Kidney epithelial cell (primary cell): ENCODE results near the gene C1QTNF12. TPM values are rescaled to one million over a fixed set of nuclear protein-coding genes. Genes with fewer than 3 reads are reported as not detected.

Experiments
- DNase-seq: peaks from one replicate; pipeline ENCODE4 v3.0.0-alpha.2; 2010; ENCODE audit warnings: low read depth
- H3K27me3 ChIP-seq: 2 replicates; pipeline ENCODE4 v1.6.0; 2011; ENCODE audit warnings: low read length; ENCODE audit not compliant: control insufficient read depth, insufficient read depth
- H3K36me3 ChIP-seq: 2 replicates; pipeline ENCODE4 v1.5.1; 2011; ENCODE audit warnings: low read length; ENCODE audit not compliant: control insufficient read depth, insufficient read depth
- H3K4me3 ChIP-seq: 2 replicates; pipeline ENCODE4 v1.5.1; 2011; ENCODE audit warnings: low read depth, mild to moderate bottlenecking, control low read depth, low read length
- total RNA-seq: library from RNA; depleted of rRNA; stranded (reverse); fragments of >200 nt; gene quantifications from 2 replicates; pipeline ENCODE4 v1.2.3, GENCODE V29; 2015
- TF ChIP-seq, protein P1 (sequence below): IDR thresholded peaks from 2 replicates; pipeline ENCODE4 v1.5.1; 2011; ENCODE audit warnings: mild to moderate bottlenecking, moderate library complexity, low read length, control low read depth, inconsistent platforms; ENCODE audit not compliant: insufficient read depth, poor library complexity, severe bottlenecking

The C1QTNF12 gene
- total RNA-seq, 1 donor from 2014 or later, result 0.88 TPM

- peaks cover 9% of the 10 kb centered on the region for H3K27me3 ChIP-seq
- no peak overlapping the region for H3K4me3 ChIP-seq
- H3K36me3 ChIP-seq, result no peaks in the 10 kb centered on the region
- no peak for DNase-seq
- TF ChIP-seq, protein P1, sequence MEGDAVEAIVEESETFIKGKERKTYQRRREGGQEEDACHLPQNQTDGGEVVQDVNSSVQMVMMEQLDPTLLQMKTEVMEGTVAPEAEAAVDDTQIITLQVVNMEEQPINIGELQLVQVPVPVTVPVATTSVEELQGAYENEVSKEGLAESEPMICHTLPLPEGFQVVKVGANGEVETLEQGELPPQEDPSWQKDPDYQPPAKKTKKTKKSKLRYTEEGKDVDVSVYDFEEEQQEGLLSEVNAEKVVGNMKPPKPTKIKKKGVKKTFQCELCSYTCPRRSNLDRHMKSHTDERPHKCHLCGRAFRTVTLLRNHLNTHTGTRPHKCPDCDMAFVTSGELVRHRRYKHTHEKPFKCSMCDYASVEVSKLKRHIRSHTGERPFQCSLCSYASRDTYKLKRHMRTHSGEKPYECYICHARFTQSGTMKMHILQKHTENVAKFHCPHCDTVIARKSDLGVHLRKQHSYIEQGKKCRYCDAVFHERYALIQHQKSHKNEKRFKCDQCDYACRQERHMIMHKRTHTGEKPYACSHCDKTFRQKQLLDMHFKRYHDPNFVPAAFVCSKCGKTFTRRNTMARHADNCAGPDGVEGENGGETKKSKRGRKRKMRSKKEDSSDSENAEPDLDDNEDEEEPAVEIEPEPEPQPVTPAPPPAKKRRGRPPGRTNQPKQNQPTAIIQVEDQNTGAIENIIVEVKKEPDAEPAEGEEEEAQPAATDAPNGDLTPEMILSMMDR, result no peak
Measured at GRCh38 chr1:1199961-1200875, 46.3 kb downstream of the C1QTNF12 start.

- no peaks in the 10 kb centered on the region for H3K36me3 ChIP-seq
- peaks cover 9% of the 10 kb centered on the region for H3K27me3 ChIP-seq
- DNase-seq, result no peak
- H3K4me3 ChIP-seq, result no peak overlapping the region
- TF ChIP-seq, protein P1, result no peak
Measured at GRCh38 chr1:1199141-1199960, 47.2 kb downstream of the C1QTNF12 start.

DNA sequence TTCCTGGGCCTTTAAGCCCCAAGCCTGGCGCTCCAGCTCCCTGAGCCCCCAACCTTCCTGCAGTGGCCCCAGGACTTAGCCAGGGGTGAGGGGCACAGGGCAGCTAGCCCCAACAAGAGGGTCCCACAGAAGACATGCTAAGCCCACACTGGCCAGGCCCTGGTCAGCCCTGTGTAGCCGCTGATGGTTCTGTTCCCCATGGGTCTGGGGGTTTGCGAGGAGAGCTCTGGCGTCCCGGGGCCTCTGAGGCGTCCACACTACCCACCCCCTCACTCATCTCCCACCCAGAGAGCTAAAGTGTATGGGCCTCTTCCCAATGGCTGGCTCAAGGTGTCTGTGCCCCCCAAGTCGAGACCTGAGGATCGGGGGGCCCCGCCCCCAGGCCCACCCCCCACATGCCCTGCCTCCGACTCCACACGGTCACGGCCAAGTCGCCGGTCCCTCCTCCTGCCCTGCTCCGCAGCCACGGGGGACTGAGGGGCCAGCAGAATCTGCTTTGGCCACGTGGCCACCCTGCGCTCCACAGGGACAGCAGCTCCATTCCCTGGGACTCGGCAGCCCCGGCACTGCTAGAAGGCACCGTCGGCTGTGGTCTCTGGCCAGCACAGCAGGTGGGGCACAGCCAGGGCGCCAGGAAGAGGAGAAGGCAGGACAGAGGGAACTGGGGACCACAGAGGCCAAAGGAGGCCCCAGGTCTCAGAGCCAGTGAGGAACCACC lies 47.9 kb downstream of the C1QTNF12 start:
- DNase-seq, result no peak
- peaks cover 4% of the 10 kb centered on the region for H3K27me3 ChIP-seq
- TF ChIP-seq, protein P1, result no peak
- H3K36me3 ChIP-seq, result no peaks in the 10 kb centered on the region
- H3K4me3 ChIP-seq, result no peak overlapping the region

- DNase-seq, result no peak
- TF ChIP-seq, protein P1, result no peak
- Histone ChIP-seq H3K4me3 (no peak overlapping the region), H3K27me3 (peaks cover 3% of the 10 kb centered on the region), H3K36me3 (no peaks in the 10 kb centered on the region)
Measured at GRCh38 chr1:1197551-1198422, 48.7 kb downstream of the C1QTNF12 start.

- DNase-seq, result no peak
- TF ChIP-seq, protein P1, result no peak
- no peaks in the 10 kb centered on the region for H3K36me3 ChIP-seq
- no peak overlapping the region for H3K4me3 ChIP-seq
- peaks cover 3% of the 10 kb centered on the region for H3K27me3 ChIP-seq
Measured at GRCh38 chr1:1197188-1197500, 49.4 kb downstream of the C1QTNF12 start.
